COR-L47 (cell line): ENCODE results near the gene NFIA.

ENCODE experiments used
- DNase-seq: peaks from one replicate; lab custom pipeline; 2025; lab: John Stamatoyannopoulos, UW

NFIA gene

DNA sequence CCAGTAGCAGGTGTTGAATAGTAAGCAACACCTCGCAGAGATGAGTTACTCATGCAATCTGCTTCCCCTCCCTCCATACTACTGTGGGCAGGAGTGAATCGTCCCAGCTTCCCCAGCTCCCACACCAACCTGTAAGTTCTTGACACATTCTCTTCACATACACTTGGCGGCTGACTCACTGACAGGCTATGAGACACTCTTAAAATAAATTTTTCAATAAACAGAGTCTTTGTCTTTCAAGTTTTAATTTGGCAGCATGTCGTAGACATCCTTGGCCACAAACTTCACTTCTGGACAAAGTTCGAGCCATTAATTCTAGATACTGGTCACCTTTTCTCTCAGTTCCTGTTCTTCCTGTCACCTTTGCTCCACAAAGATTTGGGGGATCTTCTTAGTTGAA, 351.9 kb downstream of the NFIA start:
- DNase-seq: no peak

DNA sequence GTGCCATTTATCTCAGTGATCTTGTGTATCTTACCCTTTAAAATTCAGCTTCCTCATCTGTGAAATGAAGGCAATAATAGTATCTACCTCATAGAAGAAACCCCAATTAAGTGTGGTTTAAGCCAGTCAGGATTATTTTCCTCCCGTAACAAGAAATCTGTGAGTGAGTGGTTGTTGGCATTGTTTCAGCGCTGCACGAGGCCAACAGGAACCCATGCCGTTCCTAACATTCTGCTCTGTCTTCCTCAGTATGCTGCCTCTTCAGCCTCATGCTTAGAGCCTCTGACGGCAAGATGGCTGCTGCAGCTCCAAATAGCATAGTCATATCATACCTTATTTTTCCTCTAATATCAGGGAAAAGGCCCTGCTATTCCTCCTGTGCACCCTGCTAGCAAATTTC, 352.9 kb downstream of the NFIA start:
- no peak for DNase-seq

DNA sequence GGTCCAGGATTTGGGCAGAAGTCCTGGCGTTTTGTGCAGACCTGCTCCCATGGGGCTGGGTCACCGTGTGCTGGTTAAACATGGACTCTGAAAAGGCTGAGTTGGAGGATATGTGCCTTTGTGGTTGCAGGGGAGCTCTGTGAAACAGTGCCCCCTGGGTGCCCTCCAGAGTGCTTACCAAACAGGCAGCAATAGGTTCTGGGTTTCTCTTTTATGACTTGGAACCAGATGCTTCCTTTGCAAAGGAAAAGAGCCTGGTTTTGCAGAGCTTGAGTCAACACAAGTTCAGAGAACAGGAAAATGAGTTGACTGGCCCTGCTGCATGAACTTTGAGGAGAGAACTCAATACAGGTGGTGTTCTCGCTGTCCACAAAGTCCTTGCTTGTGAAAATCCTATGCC, 353.7 kb downstream of the NFIA start:
- DNase-seq: no peak

DNA sequence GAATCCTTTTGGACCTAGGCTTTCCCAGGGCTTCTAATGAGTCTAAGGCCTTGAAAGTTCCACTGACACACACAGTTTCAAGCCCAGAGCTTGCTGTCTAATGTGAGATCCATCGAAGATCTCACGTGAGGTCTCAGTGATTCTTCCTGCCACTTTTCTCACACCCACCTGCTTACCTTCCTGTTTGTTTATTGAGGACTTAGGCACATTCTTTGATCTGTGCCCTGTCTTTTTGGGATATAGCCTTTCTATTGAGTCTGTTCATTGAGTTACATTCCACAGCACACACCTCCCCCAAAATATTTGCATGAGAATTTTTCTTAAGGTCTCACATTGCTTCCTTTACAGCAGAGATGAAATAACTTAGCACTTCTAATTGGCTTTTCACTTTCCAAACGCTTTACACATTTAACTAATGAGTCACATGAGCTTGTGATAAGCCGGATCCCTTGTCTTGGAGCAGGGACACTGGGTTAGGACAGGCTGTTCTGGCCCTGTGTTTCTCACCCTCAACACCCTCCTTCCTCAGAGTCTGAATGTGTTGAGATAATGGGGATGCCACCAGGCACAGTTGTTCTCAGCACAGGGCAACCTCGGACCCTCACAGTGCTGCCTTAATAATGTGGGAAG, 354.2 kb downstream of the NFIA start:
- no peak for DNase-seq

DNA sequence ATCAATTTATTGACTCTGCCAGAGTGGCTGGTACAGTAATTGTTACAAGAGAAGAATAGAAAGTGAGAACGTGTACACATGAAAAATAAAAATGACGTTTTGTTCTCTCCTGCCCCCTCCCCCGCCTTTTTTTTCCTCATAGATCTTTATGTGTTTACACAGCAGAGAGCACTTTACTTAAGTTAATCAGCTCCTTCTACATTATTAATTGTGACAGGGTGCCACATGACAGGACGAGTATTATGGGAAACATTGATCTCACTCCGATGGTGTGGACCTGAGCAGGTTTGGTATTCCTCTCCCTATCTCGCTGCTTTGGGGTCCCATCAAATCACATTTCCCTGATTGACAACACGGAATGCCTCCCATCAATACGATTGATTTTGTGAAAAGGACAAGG, 356.9 kb downstream of the NFIA start:
- no peak for DNase-seq

DNA sequence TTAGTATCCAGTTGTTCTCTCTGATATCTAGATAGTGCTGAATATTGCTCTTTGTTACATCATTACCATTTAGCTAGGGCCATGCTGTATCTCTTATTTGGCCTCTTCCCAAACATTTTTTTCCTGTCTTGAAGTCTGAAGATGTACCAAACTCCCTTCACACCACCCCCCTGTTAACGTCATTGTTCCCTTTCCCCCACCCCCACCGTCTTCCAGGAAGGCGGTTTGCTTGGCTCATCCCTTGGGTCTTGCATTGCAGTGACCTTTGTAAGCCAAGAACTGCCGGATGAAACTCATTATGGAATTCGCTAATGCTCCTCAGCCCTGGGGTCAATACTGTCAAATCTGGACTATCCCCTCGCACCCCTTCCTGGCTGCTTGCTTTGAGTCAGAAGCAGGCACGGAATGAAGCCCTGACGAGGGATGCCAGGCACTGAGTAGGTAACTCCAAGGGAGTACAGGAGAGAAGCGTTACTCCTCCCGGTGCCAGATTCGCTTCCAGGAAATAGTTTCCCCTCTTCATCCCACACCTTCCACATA, 359.4 kb downstream of the NFIA start:
- no peak for DNase-seq

DNA sequence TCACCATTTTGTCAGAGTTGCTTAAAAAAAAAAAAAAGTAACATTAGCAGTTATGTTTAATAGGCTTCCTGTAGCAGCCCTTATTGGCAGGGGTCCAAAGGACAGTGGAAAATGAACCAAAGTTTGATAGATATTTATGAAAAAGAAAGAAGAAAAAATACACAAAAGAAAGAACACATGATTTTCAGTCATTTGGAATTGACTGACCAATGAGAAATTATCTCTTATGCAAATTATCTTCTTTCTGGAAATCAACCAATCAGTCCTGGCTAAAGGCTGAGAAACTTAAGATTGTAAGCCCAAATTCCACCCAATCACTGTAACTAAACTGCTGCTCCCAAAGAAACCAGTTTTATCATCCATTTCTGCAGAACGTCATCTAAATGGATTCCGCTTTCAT, 360.2 kb downstream of the NFIA start:
- no peak for DNase-seq

DNA sequence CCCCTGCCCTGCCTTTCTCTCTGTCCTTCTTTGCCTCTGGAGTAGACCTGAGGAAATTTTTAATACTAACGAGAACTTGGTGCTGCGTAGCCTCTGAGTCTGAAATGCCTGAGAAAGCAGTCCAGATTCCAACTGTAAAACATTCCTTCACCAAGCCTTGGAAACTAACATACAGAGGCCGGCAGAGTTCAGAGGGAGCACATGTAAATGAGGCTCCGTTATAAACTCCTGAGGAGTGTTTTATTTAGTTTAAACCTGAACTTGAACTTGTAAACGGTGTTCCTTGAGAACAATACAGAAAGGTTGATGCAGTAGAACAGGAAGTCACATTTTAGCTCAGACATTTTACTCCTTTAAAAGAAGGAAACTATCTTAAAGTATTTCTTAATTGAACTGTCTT, 361.9 kb downstream of the NFIA start:
- no peak for DNase-seq

DNA sequence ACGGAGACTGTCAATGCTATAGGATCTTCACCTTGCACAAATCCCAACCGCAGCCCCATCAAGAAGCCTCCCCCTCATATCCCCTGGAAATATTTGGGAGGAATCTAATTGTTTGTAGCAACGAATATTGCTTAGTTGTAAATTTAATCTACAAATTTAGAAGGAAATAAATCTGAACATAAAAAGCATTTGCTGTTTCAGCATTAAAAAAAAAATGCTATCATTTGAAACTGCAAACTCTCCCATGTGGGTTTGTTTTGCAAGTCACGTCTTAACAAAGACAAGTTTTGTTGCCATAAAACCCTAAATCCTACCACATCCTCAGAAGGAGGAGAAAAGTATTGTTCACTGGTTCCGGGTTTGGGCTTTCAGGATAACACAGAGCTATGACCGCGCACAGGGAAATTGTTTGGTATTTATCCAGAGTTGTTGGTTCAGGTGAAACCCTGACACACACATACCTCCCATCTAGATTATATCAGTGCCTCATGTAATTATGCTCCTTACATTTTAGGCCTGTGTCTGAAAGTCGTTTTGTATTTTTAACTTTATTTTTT, 363.0 kb downstream of the NFIA start:
- DNase-seq: no peak

DNA sequence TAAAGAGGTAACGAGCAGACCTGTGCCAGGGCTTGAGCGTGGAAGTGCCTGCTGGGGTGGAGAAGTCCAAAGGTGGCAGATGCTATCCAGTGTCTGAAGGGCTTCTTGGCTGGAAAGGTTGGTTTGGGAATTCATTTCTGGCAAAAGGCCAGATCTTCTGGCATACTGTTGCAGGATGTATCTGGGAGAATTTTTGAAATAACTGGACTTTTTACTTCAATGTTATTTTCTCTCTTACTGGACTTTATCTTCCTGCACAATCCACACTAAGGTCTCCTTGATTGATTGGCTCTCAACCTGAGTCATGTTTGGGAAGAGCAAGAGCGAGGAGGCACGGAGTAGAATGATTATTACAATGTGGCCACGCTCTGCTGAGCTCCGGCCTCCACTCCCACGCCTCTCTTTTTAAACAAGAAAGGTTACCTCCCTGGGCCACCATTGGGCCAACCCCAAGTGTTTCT, 364.2 kb downstream of the NFIA start:
- DNase-seq: no peak

DNA sequence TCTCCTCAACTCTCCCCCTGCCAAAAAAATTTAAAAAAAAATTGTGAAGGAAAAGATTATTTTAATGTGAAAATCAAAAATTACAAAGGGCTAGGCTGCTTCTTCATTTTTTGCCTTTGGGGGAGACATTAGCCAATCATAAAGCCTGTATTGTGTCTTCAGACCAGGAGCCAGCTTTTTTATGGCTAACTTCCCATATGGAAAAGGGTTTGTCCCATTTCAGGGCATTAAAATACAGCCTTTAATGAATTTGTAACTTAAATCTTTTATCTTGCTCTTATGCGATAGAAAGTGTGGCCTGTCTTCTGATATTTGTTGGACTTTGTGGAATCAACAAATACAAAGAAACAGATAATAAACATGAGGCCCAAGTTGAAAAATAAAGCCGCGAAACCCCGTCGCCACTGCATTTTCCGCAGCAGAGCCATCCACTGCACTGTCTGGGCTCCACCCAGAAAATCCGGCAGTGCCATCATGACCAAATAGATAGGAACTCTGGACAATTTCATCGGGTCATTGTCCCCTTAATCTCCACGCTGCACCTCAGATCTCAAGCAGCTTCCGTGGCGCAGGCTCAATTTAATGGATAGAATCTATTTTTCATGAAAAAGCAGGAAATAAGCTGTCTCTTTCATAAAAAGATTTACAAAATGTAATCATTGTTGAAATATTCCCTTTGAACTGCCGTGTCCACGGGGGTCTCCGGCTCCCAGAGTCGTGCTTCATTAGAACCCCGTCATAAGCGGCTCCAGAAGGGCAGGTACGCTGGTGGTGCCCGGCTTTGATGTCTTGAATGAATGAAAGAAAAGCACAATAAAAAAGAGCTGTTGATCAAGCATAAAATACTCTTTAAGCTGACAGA, 365.0 kb downstream of the NFIA start:
- no peak for DNase-seq

DNA sequence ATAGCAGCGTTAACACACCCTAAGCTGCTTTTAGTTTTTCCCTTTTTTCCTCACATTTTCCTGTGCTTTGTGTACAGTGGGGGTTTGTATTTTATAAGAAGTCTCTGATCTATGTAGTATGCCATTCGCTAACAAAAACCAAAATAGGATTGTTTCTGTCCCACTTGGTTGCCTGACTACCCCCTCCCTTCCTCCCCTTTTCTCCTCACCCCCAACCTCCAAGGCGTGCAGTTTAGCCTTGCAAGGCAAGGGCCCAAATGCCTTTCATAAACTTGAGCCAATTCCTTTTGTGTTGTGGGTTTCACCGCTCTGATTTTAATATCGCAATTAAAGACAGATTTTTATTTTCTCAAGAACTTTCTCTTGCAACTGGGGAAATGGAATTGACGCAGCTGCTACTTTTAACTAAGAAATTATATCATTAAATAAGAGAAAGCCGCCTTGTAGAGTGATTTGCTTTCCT, 365.6 kb downstream of the NFIA start:
- DNase-seq: no peak

DNA sequence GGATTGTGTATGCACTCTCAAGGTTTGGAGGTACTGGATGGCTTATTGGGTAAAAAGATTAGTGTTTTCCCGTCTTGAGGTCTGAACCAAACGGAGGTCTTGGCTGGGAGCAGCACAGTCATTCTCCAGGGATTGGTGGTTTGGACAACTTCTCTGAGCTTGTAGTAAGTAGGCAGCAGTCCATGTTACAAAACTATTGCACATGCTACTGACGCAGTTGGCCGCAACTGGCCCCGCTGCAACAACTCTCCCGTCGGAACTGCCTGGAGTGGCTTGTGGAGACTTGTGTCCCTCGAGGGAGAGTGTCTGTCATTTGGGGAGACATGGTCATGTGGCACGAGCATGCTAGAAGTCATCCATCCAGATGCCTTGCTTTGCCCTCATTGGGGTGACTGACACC, 366.6 kb downstream of the NFIA start:
- DNase-seq: no peak

DNA sequence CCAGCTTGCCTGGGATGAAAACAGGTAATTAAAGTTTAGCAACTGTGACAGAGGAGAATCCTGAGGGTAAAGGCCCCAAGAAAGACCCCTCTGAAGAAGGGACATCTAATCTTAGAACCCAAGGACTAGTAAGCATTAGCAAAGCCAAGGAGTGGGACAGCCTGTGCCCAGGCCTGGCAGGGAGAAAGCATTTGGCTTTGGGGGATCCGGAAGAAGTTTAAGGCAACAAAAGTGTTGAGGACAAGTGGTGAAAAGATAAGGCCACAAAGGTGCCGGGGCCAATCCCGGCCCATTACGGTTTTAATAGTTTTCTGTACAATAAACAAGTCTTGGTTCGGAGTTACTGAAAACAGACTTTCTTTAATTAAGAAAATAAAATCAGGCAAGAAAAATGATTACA, 367.0 kb downstream of the NFIA start:
- DNase-seq: no peak

DNA sequence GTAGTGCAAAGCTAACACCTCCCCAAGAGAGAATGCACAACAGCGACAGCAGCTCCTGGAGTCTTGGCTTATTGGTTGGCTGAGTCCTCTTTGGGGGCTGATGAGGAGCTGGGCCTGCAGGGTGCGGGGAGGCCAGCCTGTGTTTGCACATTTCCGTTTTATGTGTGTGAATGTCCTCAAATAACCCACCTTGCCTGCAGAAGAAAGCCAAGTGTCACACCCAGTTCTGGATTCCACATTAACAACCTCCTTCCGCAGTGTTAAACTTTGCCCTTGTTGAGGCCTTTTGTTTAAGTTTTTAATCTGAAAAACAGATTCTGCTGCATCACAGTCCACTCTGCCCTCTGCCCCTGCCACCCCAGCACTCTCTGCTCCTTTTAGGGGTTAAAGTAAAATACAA, 368.1 kb downstream of the NFIA start:
- DNase-seq: no peak

DNA sequence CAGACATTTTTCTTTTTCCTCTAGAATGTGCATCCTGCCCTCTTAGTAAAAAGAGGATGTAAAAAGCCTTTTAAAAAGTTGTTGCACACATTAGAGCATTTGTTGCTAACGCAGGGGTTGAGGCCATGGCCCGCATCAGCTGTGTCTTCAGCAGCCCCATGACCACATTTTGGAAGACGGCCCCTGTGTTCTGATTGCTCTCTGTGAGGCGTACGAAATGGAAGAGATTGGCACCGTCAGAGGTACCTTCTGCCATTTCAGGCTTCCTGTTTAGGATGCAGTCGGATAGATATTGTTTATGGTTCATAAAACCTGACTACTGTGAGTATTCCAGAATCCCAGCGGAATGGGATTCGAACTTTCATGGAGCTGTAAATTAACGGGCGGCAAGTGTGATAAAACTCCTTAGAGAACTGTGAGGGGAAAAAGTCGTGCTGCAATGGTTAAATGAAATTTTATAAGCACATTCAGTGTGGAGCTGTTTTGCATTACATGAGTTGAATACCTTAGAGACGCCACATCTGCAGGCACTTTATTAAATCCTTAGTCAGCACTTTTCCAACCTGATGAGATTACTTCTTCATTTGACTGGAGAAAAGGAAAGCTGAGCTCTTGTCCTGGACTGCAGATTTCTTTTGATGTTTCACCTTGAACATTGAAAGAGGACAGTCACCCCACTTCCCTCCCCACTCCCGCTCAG, 368.7 kb downstream of the NFIA start:
- DNase-seq: no peak

DNA sequence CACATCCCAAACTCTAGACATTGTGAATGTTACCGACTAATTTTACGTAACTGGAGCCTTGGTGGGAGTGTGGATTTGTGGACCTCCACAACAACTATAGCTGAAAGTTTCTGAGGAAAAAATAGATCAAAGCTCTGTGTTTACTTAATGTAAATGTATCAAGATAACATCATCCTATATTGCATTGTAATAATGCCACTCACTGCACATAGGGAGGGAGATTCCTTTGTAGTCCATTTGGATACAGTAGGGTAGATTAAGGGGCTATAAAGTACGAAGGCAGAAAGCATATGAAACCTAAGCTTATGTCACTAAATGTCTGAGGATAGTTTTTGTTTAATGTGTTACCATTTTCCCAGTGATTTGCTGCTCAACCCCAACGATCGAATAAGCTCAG, 369.2 kb downstream of the NFIA start:
- DNase-seq: no peak

DNA sequence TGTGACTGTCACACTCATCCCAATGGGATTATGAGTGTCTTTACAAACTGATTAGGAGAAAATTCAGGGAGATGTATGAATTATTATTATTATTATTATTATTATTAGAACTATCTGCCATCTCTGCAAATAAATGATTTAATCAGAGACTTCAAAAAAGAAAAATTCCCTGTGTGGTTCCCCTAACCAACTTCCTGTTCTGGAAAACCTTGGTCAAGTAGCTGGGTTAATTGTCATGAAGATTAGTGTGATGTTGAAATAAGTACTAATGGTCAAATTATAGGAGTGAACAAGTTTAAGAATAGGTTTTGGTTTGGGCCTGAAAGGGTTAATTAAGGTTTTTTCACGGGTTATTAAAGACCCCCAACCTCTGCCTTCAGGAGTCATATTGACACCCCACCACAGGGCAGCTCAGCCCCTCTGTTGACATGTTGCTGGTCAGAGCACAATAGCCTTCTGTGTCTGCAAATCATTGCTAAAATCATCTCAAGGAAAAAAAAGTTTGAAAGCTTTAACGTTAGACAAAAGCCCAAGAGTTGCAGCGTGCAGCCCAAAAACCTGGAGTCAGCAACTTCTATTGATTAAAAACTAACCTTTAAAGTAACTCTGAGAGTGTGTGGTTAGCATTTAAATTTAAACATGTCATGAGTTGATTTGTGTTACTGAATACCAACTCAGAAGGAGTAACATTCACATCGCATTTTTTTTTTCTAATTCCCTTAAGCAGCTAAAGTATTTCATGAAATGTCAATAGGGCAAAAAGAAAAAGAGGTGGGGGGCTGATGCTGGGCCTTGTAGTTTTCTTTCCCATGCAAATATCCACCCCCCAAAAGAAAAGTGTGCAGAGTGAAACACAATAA, 370.0 kb downstream of the NFIA start:
- no peak for DNase-seq

DNA sequence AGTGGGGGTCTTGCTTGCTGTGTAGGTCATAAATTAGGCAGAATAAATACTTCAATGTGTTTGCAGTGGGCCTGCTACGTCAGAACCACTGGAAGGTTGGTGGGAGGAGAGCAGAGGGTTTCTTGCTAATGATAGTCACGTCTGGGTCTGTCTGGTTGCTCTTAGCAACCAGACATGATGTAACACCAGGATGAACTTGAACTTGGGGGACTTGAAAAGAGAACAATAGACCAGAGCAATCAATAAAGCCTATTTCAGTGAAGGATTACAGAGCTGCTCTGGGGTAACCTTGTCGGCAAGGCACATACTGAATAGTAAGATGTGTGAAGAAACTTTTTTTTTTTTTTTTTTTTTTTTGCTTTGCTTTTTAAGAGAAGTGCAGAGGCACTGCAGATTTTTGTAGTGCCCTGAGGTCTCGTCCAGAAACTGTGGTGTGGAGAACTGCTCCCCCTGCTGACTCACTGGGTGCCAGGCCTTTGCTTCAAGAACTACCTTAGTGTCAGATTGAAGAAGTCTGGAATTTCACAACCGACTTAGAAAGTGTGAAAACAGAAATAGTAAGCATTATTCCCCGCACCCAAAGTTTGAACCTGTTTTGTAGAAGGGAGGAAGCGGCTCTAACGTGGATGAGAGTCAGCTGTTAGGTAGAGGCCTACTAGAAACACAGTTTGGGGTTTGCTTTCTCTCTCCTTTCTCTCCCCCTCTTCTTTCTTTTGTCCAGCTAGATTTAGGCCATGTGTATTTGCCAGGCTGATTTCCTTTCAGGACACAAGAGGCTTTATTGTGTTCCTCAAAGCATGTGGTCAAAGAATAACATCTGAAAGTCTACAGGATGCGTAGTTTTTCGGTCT, 371.0 kb downstream of the NFIA start:
- DNase-seq: peak; percentile 32

DNA sequence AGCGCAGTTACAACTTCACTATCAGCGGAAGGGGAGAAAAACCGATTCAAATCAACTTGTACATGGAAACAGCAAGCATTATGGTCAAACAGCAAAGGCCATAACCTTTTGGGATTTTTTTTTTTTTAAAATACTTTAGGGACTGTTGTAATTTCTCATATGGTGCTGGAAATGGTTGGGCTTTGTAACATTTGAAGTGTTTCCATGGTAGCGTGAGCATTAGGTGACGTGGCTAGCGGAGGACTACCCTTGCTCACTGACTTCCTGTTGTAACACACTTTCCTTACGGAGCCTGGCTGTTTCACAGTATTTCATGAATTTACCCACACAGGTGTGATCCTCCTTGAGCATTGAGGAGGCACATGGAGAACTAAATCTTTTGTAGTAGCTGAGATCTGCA, 373.0 kb downstream of the NFIA start:
- no peak for DNase-seq
